HG03066 (cell line): Measurements from ENCODE around the gene GTF2H1.
"Not testable (repeated sequence)": the region's sequence is repeated elsewhere in the genome, so short reads cannot be mapped to it uniquely, and the experiment has no call there.

Source experiments
- ATAC-seq: cut with Tn5 transposase; IDR thresholded peaks from one replicate; pipeline ENCODE4 v1.9.1; 2021; ENCODE audit warnings: low read depth; ENCODE audit not compliant: unreplicated experiment

The GTF2H1 gene

DNA sequence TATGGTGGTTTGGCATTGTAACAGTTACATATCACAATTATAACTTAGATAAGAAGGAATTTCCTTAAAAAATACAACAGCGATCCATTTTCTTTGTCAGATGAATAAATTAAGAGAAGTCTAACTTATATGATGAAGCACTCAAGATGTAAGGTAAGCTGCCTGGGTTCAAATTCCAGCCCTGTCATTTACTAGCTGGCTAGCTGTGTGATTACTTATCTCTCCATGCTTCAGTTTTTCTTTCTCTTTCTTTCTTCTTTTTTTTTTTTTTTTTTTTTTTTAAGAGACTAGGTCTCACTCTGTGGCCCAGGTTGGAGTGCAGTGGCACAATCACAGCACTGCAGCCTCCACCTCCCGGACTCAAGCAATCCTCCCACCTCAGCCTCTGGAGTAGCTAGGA lies 49.8 kb downstream of the GTF2H1 start:
- ATAC-seq = no peak

DNA sequence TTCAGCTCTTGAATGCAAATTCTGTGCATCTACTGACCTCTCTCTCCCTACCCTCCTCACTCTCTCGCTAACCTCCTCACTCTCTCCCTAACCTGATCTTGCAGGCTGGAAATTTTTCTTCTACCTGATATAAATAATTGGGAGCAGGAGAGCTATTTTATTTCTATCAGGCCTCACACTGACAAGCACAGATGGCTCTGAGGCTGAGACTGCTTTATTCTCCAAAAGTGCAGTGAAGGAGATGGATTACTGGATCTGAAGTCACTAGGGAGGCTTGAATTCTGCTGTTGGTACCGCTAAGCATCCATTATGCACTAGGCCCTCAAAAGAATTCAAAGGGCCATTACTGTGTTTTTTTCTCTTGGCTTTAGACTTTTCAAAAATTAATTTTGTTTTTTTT lies 52.6 kb downstream of the GTF2H1 start:
- no peak for ATAC-seq

GRCh38 chr11:18375941-18376340 lies 53.6 kb downstream of the GTF2H1 start:
- no peak for ATAC-seq

- ATAC-seq = no peak
These were observed 56.8 kb downstream of the GTF2H1 start for GRCh38 chr11:18379201-18379600.

DNA sequence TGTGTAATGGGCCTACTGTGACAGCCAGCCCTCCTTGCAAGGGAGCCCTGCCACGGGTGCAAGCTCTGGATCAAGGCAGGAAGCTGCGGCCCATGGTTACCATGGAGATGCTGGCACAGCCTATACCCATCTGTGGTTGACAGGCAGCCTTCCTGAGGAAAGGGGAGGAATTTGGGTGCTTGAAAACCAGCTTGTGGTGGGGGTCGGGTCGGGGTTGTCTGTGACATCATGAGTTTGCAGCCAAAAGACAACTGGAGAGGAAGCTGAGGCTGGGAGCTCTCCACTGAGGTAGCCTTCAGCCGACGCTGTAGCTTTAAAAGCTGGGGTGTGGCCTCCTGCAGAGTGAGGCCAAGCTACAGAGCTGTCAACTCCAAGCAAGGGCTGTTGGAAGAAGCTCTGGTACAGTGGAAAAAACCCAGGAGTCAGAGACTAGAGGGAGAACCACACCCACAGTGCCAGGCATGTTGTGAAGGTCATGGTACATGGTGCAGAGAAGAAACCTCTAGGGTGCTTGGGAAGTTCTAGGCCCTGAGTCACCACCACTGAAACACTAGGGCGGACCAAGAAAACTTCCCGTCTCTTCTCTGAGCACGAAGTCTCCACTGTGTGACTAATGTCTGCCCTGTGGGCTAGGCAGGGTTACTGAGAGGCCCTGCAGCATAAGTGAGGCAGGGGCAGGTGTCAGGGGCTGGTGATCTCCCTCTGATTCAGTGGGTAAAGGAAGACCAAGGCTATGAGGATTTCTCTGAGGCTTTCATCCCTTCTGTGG lies 61.2 kb downstream of the GTF2H1 start:
- peak; percentile 76 for ATAC-seq

DNA sequence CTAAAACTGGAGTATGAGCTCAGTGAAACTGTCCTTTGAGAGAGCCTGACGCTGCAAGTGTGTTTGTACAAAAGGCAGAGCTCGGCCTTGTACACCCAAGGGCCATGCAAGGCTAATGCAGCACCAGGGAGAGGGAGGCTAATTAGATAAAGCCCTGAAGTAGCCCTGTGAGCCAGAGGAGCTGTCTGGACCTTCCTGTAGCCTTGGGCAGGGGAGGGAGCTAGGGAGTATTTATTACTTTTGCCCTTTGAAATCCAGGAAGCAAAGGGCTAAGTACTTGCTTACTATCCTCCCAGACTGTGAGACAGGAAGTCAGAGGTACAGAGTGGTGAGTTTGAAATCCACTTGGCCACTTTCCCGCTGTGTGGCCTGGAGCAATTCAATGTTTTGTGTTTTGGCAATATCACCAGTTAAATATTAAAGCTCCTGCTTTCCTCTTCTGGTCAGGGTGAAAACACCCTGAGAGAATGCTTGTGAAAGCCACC lies 61.8 kb downstream of the GTF2H1 start:
- peak; percentile 37 for ATAC-seq

- no peak for ATAC-seq
These were observed 67.7 kb downstream of the GTF2H1 start for GRCh38 chr11:18390088-18390487.

DNA sequence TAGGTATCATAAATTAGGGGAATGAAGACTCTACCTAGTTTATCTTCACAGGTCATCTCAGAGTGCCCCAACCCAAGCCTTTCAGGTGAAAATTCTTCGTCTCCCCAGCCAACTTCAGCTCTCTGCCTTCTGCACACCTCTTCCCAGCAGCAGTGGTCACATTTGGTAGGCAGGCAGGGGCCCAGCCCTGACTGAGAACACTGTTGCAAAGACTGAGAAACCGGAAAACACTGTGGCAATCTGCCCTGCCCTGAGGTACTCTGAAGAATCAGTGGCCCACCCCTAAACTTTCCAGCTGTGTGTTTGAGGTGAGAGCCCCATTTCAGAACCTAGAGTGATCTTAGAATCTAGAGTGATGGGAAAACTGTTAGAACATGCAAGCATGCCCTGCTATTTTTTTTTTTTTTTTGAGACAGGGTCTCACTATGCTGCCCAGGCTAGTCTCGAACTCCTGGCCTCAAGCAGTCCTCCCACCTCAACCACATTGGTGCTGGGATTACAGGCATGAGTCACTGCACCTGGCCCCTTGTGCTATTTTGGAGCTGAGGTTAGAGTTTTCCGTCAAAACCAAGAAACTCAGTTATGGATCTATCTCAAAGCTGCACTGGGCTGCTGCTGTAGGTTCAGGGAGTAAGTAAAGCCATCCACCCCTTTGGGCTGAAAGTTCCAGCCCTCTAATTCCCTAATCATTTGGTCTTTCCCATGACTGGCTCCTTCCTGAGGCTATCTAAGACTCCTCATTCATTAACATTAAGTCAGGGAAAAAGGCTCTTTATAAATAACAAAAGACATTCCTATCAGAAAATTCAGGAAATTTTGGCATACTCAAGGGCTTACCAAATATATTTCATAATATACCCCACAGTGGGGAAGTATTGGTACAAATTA lies 70.3 kb downstream of the GTF2H1 start:
- no peak for ATAC-seq

DNA sequence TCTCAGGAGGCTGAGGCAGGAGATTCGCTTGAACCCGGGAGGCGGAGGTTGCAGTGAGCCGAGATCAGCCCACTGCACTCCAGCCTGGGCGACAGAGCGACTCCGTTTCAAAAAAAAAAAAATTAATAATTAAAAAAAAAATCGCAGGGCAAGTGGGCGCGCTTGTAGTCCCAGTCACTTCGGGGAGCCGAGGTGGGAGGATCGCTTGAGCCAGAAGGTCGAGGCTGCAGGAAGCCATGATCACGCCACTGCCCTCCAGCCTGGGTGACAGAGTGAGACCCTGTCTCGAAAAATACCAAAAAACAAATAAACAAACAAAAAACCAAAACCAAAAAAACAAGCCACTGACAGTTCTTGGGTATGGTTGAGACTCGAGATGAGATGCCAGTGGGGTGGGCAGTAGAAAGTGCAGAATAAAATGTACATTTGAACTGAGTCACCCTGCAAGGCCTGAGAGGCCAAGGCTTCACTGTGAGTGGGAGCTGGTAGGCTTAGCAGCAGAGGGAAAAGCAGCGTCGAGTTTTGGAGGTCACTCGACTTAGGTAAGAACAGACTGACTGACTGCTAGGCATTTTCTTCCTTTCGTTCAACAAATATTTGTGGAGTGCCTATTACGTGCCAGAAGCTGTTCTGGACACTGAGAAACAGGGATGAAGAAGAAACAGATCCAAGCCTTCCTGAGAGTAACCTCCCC lies 71.4 kb downstream of the GTF2H1 start:
- peak; percentile 6 for ATAC-seq

DNA sequence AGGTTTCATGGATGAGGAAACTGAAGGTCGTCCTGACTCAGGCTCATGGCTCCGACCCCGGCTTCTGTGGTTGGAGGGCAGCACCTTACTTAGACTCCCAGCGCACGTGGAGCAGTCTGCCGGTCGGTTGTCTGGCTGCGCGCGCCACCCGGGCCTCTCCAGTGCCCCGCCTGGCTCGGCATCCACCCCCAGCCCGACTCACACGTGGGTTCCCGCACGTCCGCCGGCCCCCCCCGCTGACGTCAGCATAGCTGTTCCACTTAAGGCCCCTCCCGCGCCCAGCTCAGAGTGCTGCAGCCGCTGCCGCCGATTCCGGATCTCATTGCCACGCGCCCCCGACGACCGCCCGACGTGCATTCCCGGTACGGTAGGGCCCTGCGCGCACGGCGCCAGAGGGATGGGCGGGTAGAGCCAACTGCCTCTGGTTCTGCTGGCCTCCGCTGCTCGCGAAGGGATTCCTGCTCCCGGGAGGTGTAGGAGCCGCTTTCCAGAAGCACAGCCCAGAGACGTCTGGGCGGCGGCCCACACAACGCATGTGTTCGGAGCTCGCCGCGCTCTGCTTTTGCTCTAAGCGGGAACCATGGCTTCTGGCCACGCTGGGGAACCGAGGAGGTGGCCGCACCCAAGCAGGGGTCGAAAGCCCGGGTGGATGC lies 72.0 kb downstream of the GTF2H1 start, which contains the start of gene LDHA:
Gene LDHA, plus strand, starts transcription at position 289 of the 653 bp plus-strand sequence. CDS start 2,280 bp downstream, outside the sequence.
- peak; percentile 70 for ATAC-seq

GRCh38 chr11:18394928-18395734 lies 72.8 kb downstream of the GTF2H1 start:
- ATAC-seq = no peak

DNA sequence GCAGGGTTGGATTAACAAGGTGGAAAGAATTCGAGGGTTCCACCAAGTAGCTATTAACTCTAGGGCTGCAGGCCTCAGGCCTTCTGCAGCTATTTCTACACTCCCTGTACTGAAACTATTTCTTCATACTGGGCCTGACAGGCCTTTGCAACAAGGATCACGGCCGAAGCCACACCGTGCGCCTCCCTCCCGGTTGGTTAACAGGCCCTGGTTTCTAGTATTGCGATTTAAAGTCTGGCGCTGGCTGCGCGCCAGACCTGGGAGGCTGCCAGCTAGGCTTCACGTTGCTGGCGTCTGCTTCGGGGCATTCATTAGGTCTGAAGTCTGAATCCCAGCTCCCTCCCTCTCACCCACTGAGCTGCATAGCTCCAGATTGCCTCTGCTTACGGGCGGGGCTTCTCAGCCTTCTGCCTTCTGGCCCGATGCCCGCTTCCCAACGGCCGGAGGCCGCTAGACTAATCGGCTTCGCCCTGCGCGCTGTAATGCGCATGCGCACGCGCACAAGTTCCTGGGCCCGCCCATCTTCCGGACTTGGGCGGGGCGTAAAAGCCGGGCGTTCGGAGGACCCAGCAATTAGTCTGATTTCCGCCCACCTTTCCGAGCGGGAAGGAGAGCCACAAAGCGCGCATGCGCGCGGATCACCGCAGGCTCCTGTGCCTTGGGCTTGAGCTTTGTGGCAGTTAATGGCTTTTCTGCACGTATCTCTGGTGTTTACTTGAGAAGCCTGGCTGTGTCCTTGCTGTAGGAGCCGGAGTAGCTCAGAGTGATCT lies 73.6 kb downstream of the GTF2H1 start:
- peak; percentile 51 for ATAC-seq

GRCh38 chr11:18397921-18398320 lies 75.6 kb downstream of the GTF2H1 start:
- no peak for ATAC-seq

GRCh38 chr11:18401077-18401476 lies 78.7 kb downstream of the GTF2H1 start:
- ATAC-seq = not testable (repeated sequence)

DNA sequence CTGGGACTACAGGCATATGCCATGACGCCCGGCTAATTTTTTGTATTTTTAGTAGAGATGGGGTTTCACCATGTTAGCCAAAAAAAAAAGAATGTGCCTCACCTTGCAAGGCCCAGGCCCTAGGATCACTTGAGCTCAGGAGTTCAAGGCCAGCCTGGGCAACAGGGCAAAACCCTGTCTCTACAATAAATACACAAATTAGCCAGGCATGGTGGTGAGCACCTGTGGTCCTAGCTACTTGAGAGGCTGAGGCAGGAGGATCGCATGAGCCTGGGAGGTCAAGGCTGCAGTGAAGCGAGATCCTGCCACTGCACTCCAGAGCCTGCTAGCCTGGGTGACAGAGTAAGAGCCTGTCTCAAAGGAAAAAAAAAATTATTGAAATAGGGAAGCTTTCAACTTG lies 81.7 kb downstream of the GTF2H1 start:
- no peak for ATAC-seq

DNA sequence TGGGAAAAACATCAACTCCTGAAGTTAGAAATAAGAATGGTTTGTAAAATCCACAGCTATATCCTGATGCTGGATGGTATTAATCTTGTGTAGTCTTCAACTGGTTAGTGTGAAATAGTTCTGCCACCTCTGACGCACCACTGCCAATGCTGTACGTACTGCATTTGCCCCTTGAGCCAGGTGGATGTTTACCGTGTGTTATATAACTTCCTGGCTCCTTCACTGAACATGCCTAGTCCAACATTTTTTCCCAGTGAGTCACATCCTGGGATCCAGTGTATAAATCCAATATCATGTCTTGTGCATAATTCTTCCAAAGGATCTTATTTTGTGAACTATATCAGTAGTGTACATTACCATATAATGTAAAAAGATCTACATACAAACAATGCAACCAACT lies 85.0 kb downstream of the GTF2H1 start:
- not testable (repeated sequence) for ATAC-seq

DNA sequence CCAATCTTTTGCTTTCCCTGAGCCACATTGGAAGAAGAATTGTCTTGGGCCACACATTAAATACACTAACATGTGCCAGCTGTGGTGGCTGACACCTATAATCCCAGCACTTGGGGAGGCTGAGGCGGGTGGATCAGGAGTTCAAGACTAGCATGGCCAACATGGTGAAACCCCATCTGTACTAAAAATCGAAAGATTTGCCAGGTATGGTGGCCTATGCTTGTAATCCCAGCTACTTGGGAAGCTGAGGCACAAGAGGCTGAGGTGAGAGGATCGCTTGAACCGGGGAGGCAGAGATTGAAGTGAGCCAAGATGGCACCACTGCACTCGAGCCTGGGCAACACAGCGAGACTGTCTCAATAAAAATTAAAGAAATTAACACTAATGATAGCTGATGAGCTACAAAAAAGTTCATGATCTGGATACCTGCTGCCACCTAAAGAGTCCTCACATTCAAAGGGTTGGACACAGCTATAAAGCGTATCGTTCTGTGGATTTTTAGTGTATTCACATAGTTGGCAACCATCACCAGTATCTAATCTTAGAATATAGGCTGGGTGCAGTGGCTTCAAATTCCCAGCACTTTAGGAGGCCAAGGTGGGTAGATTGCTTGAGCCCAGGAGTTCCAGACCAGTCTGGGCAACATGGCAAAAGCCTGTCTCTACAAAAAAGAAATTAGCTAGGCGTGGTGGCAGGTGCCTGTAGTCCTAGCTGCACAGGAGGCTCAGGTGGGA lies 86.4 kb downstream of the GTF2H1 start:
- ATAC-seq = no peak

DNA sequence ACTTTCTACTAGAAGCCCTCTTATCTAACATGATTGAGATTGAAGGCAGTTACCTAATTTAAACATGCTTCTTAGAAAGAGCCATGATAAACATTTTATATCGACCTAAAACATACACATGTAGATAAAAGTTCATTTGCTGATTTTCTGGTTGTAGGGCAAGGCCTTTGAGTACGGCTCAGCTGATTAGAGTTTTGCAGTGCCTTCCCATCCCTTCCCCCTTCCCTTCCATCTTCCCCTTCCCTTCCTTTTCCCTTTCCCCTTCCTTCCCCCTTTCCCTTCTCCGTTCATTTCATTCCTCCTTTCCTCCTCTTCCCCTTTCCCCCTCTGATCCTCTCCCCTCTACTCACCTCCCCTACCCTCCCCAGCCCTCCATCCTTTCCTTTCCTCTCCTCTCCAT lies 94.1 kb downstream of the GTF2H1 start:
- no peak for ATAC-seq
